EL (cell line): ENCODE data around the gene SH3BP5.
"Not testable (repeated sequence)": the region's sequence is repeated elsewhere in the genome, so short reads cannot be mapped to it uniquely, and the experiment has no call there.

Experiments
- DNase-seq: peaks from one replicate; pipeline ENCODE4 v3.0.0-alpha.2; 2016

Gene SH3BP5

GRCh38 chr3:15332405-15333098 is at the start of gene SH3BP5:
SH3BP5 (minus strand) TSS chr3:15332586; CDS start chr3:15332408, 178 bp downstream.
- DNase-seq: peak; percentile 71

GRCh38 chr3:15380980-15381890 is 48.8 kb upstream of the SH3BP5 start:
- DNase-seq: no peak

- DNase-seq: peak; percentile 93
Measured at GRCh38 chr3:15377961-15378791, 45.8 kb upstream of the SH3BP5 start.

GRCh38 chr3:15375461-15376000 is 43.1 kb upstream of the SH3BP5 start:
- DNase-seq: no peak

- no peak for DNase-seq
Measured at GRCh38 chr3:15372918-15373317, 40.5 kb upstream of the SH3BP5 start.

GRCh38 chr3:15368561-15369135 is 36.3 kb upstream of the SH3BP5 start:
- no peak for DNase-seq

GRCh38 chr3:15367059-15367458 is 34.7 kb upstream of the SH3BP5 start:
- peak; percentile 64 for DNase-seq

GRCh38 chr3:15364078-15364477 is 31.7 kb upstream of the SH3BP5 start:
- DNase-seq: peak; percentile 44

GRCh38 chr3:15361494-15362214 is 29.3 kb upstream of the SH3BP5 start:
- peak; percentile 78 for DNase-seq

- DNase-seq: peak; percentile 57
Measured at GRCh38 chr3:15360788-15361493, 28.6 kb upstream of the SH3BP5 start.

- peak; percentile 33 for DNase-seq
Measured at GRCh38 chr3:15359677-15360397, 27.5 kb upstream of the SH3BP5 start.

- DNase-seq: not testable (repeated sequence)
Measured at GRCh38 chr3:15356651-15357061, 24.3 kb upstream of the SH3BP5 start.

- no peak for DNase-seq
Measured at GRCh38 chr3:15356176-15356575, 23.8 kb upstream of the SH3BP5 start.

GRCh38 chr3:15355086-15355485 is 22.7 kb upstream of the SH3BP5 start:
- DNase-seq: no peak

- no peak for DNase-seq
Measured at GRCh38 chr3:15354485-15354884, 22.1 kb upstream of the SH3BP5 start.

GRCh38 chr3:15350141-15350540 is 17.8 kb upstream of the SH3BP5 start:
- DNase-seq: no peak

- DNase-seq: not testable (repeated sequence)
Measured at GRCh38 chr3:15349438-15349837, 17.1 kb upstream of the SH3BP5 start.

GRCh38 chr3:15348246-15348645 is 15.9 kb upstream of the SH3BP5 start:
- DNase-seq: no peak

- DNase-seq: no peak
Measured at GRCh38 chr3:15347737-15348110, 15.3 kb upstream of the SH3BP5 start.

GRCh38 chr3:15347063-15347736 is 14.8 kb upstream of the SH3BP5 start:
- DNase-seq: no peak
